ENCODE results near the gene GCHFR. TPM values are rescaled to one million over a fixed set of nuclear protein-coding genes. Genes with fewer than 3 reads are reported as not detected.

Gene GCHFR
- total and polyA plus RNA-seq, 10 of the 15 experiments (the other 5 are each of a cell fraction or from before 2014, with no cell fraction given): 10.5 to 94.0 (median 35.3) TPM

DNA sequence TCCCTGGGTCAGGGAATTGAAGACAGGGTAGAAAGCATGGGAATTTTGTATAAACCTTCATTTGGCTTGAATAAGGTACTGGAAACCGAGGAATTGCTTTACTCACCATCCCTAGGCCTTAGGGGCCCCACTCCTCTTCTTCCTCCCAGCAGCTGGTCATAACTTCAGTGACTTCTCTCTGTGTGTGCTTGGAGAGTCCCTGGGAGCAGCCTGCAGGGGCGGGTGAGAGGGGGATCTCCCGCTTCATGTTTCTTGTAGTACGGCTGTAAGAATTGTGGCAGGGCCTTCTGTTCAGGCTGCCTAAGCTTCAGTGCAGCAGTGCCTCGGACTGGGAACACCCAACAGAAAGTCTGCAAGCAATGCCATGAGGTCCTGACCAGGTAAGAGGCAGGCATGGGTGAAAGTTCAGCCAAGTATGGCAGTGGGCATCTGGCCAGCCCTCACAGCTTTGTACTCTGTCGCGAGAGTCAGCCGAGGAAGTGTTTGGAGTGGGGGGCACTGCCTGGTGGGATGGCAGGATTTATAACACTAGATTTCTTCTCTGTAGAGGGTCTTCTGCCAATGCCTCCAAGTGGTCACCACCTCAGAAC lies 45.1 kb downstream of the GCHFR start:
- no peaks in the 10 kb centered on the region for H3K27me3 ChIP-seq (replicated peaks in 1 of 2; ENCODE audit: control insufficient read depth in 2 of 2, insufficient read depth in 2 of 2, low read length in 1 of 2)
- peak overlapping the region; percentile 5; the same call in 1 of the 2 replicates for H3K27ac ChIP-seq (ENCODE audit: control insufficient read depth, insufficient read depth)
- peak overlapping the region; percentile 69 for H3K9ac ChIP-seq (ENCODE audit: control insufficient read depth, insufficient read depth, low read length)
- no peaks in the 10 kb centered on the region for H4K20me1 ChIP-seq (ENCODE audit: control insufficient read depth, insufficient read depth)
- H3K36me3 ChIP-seq (ENCODE audit: control insufficient read depth in 2 of 2, insufficient read depth in 2 of 2, low read length in 1 of 2): peaks cover 0 to 3% of the 10 kb centered on the region in 2 experiments; a peak in 2 of 4 replicates
- H3K9me3 ChIP-seq (replicated peaks; ENCODE audit: control insufficient read depth, insufficient read depth, low read length): no peaks in the 10 kb centered on the region
- peaks cover 22% of the 10 kb centered on the region for H3K79me2 ChIP-seq (ENCODE audit: control insufficient read depth, insufficient read depth, low read length)
- H3K4me2 ChIP-seq (ENCODE audit: control insufficient read depth, insufficient read depth): peak overlapping the region; percentile 94
- peak overlapping the region; percentile 79 for H3K4me3 ChIP-seq
- in situ Hi-C loops (cut with MboI): no loop called here
- DNase-seq (ENCODE audit: low read depth, low spot score) (no peak), ATAC-seq (peak; percentile 14), FAIRE-seq (no peak)
- H3K4me1 ChIP-seq (ENCODE audit: control insufficient read depth, insufficient read depth, low read length): peaks cover 15% of the 10 kb centered on the region; the same call in 1 of the 2 replicates
- 63% methylated on average over 8 of the region's 8 CpGs for WGBS (ENCODE audit: insufficient coverage, insufficient replicate concordance, low lambda C conversion rate, missing lambda C conversion rate)
- intact Hi-C loops (cut with micrococcal nuclease; ENCODE audit: unreplicated experiment): loop anchor here (5.0 kb wide), 1 partner anchor 38 kb away; no protein-coding TSS in a partner anchor
- ChIA-PET CTCF (interaction anchor here (1.4 to 3.7 kb wide), 3 partner anchors 50 to 85 kb away, joined by 5 to 19 read pairs (median 8); partner anchors contain the start of gene VPS18), SMC1A (ENCODE audit: uncharacterized antibody, unreplicated experiment) (interaction anchor here (1.2 to 2.2 kb wide), 4 partner anchors 35 to 83 kb away, joined by 6 to 7 read pairs (median 6); partner anchors contain the start of gene SPINT1), POLR2A (interaction anchor here (0.6 to 2.3 kb wide), 6 partner anchors 36 to 115 kb away, joined by 3 to 10 read pairs (median 4); partner anchors contain the start of gene RAD51), RAD21 (ENCODE audit: unreplicated experiment) (interaction anchor here (0.9 to 3.3 kb wide), 5 partner anchors 23 to 83 kb away, joined by 3 to 19 read pairs (median 7); partner anchors contain the start of gene SPINT1)
- no TSS peak for BruUV-seq (replicated peaks)
- H2AFZ ChIP-seq (ENCODE audit: control insufficient read depth, low read depth, low read length): no peak overlapping the region
- TF ChIP-seq BHLHE40 (IDR thresholded peaks at IDR 0.05; ENCODE audit: borderline replicate concordance in 1 of 2, low read depth in 2 of 2, low read length in 1 of 2) (no peak), RELA (IDR thresholded peaks at IDR 0.05; ENCODE audit: borderline replicate concordance, partially characterized antibody) (peak; percentile 25), STAT3 (IDR thresholded peaks at IDR 0.05; ENCODE audit: low read depth, low read length) (no peak), CREM (IDR thresholded peaks at IDR 0.05; ENCODE audit: low read depth) (no peak), BCL11A (IDR thresholded peaks at IDR 0.05; ENCODE audit: low read depth, low read length) (no peak), RCOR1 (conservative IDR thresholded peaks at IDR 0.05; ENCODE audit: low read depth, low read length) (no peak), GATAD2B (conservative IDR thresholded peaks at IDR 0.05; ENCODE audit: low read depth) (no peak), MEF2B (IDR thresholded peaks at IDR 0.05; ENCODE audit: partially characterized antibody, poor library complexity, severe bottlenecking) (no peak), NRF1 (conservative IDR thresholded peaks at IDR 0.05; ENCODE audit: low read depth, low read length) (no peak), JUND (IDR thresholded peaks at IDR 0.05; ENCODE audit: low read depth, low read length) (no peak), RB1 (IDR thresholded peaks at IDR 0.05; ENCODE audit: borderline replicate concordance) (no peak), SP1 (IDR thresholded peaks at IDR 0.05; ENCODE audit: low read depth, low read length) (no peak), YY1 (IDR thresholded peaks at IDR 0.05; ENCODE audit: low read depth, low read length) (no peak), PML (IDR thresholded peaks at IDR 0.05; ENCODE audit: low read length) (no peak), SMAD5 (IDR thresholded peaks at IDR 0.05; ENCODE audit: low read depth) (no peak), POLR2AphosphoS2 (IDR thresholded peaks at IDR 0.05; ENCODE audit: low read depth, low read length) (no peak), ZZZ3 (IDR thresholded peaks at IDR 0.05; ENCODE audit: control insufficient read depth, insufficient read length, low read depth) (no peak), WRNIP1 (IDR thresholded peaks at IDR 0.05; ENCODE audit: borderline replicate concordance, low read depth, low read length) (no peak)
- TF ChIP-seq, protein P1, sequence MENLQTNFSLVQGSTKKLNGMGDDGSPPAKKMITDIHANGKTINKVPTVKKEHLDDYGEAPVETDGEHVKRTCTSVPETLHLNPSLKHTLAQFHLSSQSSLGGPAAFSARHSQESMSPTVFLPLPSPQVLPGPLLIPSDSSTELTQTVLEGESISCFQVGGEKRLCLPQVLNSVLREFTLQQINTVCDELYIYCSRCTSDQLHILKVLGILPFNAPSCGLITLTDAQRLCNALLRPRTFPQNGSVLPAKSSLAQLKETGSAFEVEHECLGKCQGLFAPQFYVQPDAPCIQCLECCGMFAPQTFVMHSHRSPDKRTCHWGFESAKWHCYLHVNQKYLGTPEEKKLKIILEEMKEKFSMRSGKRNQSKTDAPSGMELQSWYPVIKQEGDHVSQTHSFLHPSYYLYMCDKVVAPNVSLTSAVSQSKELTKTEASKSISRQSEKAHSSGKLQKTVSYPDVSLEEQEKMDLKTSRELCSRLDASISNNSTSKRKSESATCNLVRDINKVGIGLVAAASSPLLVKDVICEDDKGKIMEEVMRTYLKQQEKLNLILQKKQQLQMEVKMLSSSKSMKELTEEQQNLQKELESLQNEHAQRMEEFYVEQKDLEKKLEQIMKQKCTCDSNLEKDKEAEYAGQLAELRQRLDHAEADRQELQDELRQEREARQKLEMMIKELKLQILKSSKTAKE (IDR thresholded peaks at IDR 0.05; ENCODE audit: low read depth, poor library complexity, severe bottlenecking): no peak
- TF ChIP-seq, protein P2, sequence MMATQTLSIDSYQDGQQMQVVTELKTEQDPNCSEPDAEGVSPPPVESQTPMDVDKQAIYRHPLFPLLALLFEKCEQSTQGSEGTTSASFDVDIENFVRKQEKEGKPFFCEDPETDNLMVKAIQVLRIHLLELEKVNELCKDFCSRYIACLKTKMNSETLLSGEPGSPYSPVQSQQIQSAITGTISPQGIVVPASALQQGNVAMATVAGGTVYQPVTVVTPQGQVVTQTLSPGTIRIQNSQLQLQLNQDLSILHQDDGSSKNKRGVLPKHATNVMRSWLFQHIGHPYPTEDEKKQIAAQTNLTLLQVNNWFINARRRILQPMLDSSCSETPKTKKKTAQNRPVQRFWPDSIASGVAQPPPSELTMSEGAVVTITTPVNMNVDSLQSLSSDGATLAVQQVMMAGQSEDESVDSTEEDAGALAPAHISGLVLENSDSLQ (IDR thresholded peaks at IDR 0.05): no peak
- TF ChIP-seq, protein P3, sequence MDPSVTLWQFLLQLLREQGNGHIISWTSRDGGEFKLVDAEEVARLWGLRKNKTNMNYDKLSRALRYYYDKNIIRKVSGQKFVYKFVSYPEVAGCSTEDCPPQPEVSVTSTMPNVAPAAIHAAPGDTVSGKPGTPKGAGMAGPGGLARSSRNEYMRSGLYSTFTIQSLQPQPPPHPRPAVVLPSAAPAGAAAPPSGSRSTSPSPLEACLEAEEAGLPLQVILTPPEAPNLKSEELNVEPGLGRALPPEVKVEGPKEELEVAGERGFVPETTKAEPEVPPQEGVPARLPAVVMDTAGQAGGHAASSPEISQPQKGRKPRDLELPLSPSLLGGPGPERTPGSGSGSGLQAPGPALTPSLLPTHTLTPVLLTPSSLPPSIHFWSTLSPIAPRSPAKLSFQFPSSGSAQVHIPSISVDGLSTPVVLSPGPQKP (IDR thresholded peaks at IDR 0.05; ENCODE audit: low read depth, low read length): no peak
